Peyer's patch (tissue), 4 donors: ENCODE results near the gene CRYBA1. TPM values are rescaled to one million over a fixed set of nuclear protein-coding genes. Genes with fewer than 3 reads are reported as not detected.
A peak's percentile ranks its signal among the peaks of the same experiment; 100 is the strongest.
"Not testable (repeated sequence)": the region's sequence is repeated elsewhere in the genome, so short reads cannot be mapped to it uniquely, and the experiment has no call there.

Source experiments
- DNase-seq, 3 donors: peaks; one replicate each; pipeline ENCODE4 v3.0.0-alpha.2; 2017 to 2019
- H3K27ac ChIP-seq, 4 donors: fragments of 200-600 bp; sonication (generic); one replicate each; pipeline ENCODE4 v1.5.1; 2016 to 2019
- H3K27me3 ChIP-seq, 2 donors: fragments of 200-600 bp; sonication (generic); one replicate each; pipeline ENCODE4 v1.5.1; 2019
- H3K36me3 ChIP-seq, 3 donors: fragments of 200-600 bp; sonication (generic); one replicate each; pipeline ENCODE4 v1.5.1; 2016 to 2019
- H3K4me1 ChIP-seq, 4 donors: fragments of 200-600 bp; sonication (generic); one replicate each; pipeline ENCODE4 v1.5.1; 2016 to 2019
- H3K4me3 ChIP-seq, 4 donors: fragments of 200-600 bp; sonication (generic); 1 replicate in 3 of 4; 2 replicates in 1 of 4; pipeline ENCODE4 v1.5.1; 2016 to 2019; ENCODE audit warnings: mild to moderate bottlenecking in 1 of 4
- H3K9me3 ChIP-seq, 4 donors: fragments of 200-600 bp; sonication (generic); one replicate each; pipeline ENCODE4 v1.5.1; 2016 to 2019; ENCODE audit warnings: mild to moderate bottlenecking in 1 of 4
- CTCF ChIP-seq, 6 experiments: fragments of 450-650 bp in 4 of 6; fragments of 200-600 bp in 2 of 6; sonication (generic) in 1 of 6; IDR thresholded peaks; one replicate each; pipeline ENCODE4 v1.5.1; 2017 to 2019; ENCODE audit warnings: antibody characterized with exemption in 6 of 6, mild to moderate bottlenecking in 3 of 6, moderate library complexity in 1 of 6
- POLR2A ChIP-seq, 2 donors: fragments of 450-650 bp; IDR thresholded peaks; one replicate each; pipeline ENCODE4 v1.5.1; 2017; ENCODE audit warnings: antibody characterized with exemption in 2 of 2, mild to moderate bottlenecking in 2 of 2, moderate library complexity in 2 of 2
- total RNA-seq, 4 donors: library from RNA; depleted of rRNA; stranded (reverse); fragments of >200 nt; gene quantifications; one replicate each; pipeline ENCODE4 v1.1.0, GENCODE V29; 2016

CRYBA1 gene
- total RNA-seq, 4 donors from 2014 or later: not detected

- no peak for DNase-seq
- no peaks in the 10 kb centered on the region for H3K27me3 ChIP-seq
- H3K4me1 ChIP-seq: peaks cover 0 to 18% (median 0%) of the 10 kb centered on the region in 4 donors
- no peaks in the 10 kb centered on the region for H3K9me3 ChIP-seq
- H3K27ac ChIP-seq: no peak overlapping the region
- no peaks in the 10 kb centered on the region for H3K36me3 ChIP-seq
- no peak for TF ChIP-seq CTCF (IDR thresholded peaks at IDR 0.05)
- TF ChIP-seq POLR2A (IDR thresholded peaks at IDR 0.05): no peak
- H3K4me3 ChIP-seq: no peak overlapping the region
Observed at GRCh38 chr17:29253037-29253436, 6.4 kb downstream of the CRYBA1 start.

- H3K4me1 ChIP-seq: peaks cover 0 to 22% (median 0%) of the 10 kb centered on the region in 4 donors
Observed at GRCh38 chr17:29255926-29256522, 9.4 kb downstream of the CRYBA1 start.

GRCh38 chr17:29256735-29257466, 10.2 kb downstream of the CRYBA1 start:
- Histone ChIP-seq H3K27me3 (no peaks in the 10 kb centered on the region), H3K4me1 (peaks cover 0 to 22% (median 0%) of the 10 kb centered on the region in 4 donors), H3K4me3 (no peak overlapping the region), H3K9me3 (no peaks in the 10 kb centered on the region), H3K27ac (peak overlapping the region in 1 of 4 donors; percentile 13), H3K36me3 (peaks cover 0 to 20% (median 0%) of the 10 kb centered on the region in 3 donors)
- TF ChIP-seq CTCF (IDR thresholded peaks at IDR 0.05) (no peak), POLR2A (IDR thresholded peaks at IDR 0.05) (no peak)
- DNase-seq: no peak

More at GRCh38 chr17:29255926-29256522, 9.4 kb downstream of the CRYBA1 start:
- Histone ChIP-seq H3K27me3 (no peaks in the 10 kb centered on the region), H3K27ac (no peak overlapping the region), H3K9me3 (no peaks in the 10 kb centered on the region), H3K36me3 (peaks cover 0 to 12% (median 0%) of the 10 kb centered on the region in 3 donors), H3K4me3 (no peak overlapping the region)
- no peak for TF ChIP-seq CTCF (IDR thresholded peaks at IDR 0.05)
- no peak for TF ChIP-seq POLR2A (IDR thresholded peaks at IDR 0.05)
- DNase-seq: no peak

GRCh38 chr17:29257756-29258155, 11.1 kb downstream of the CRYBA1 start:
- DNase-seq: no peak
- H3K4me3 ChIP-seq: no peak overlapping the region
- peaks cover 0 to 27% (median 0%) of the 10 kb centered on the region in 3 donors for H3K36me3 ChIP-seq
- TF ChIP-seq CTCF (IDR thresholded peaks at IDR 0.05): no peak
- TF ChIP-seq POLR2A (IDR thresholded peaks at IDR 0.05): no peak
- H3K27me3 ChIP-seq: no peaks in the 10 kb centered on the region
- peaks cover 0 to 22% (median 0%) of the 10 kb centered on the region in 4 donors for H3K4me1 ChIP-seq
- no peaks in the 10 kb centered on the region for H3K9me3 ChIP-seq
- peak overlapping the region in 1 of 4 donors; percentile 13 for H3K27ac ChIP-seq

- H3K9me3 ChIP-seq: no peaks in the 10 kb centered on the region
- H3K27me3 ChIP-seq: no peaks in the 10 kb centered on the region
- peaks cover 0 to 72% (median 0%) of the 10 kb centered on the region in 3 donors for H3K36me3 ChIP-seq
- DNase-seq: no peak
- H3K4me1 ChIP-seq: no peaks in the 10 kb centered on the region
- H3K27ac ChIP-seq: no peak overlapping the region
- H3K4me3 ChIP-seq: no peak overlapping the region
- TF ChIP-seq CTCF (IDR thresholded peaks at IDR 0.05): no peak
- no peak for TF ChIP-seq POLR2A (IDR thresholded peaks at IDR 0.05)
Observed at GRCh38 chr17:29263916-29264315, 17.3 kb downstream of the CRYBA1 start.

- not testable (repeated sequence) for H3K4me3 ChIP-seq, H3K9me3 ChIP-seq, DNase-seq, H3K27ac ChIP-seq, H3K27me3 ChIP-seq
- Histone ChIP-seq H3K36me3 (peaks cover 0 to 25% (median 0%) of the 10 kb centered on the region in 3 donors), H3K4me1 (peaks cover 0 to 17% (median 2%) of the 10 kb centered on the region in 4 donors)
Observed at GRCh38 chr17:29271980-29272379, 25.3 kb downstream of the CRYBA1 start.
